Activated CD8-positive, alpha-beta memory T cell treated with anti-CD3 and anti-CD28 coated beads for 24 hours (primary cell): ENCODE data around the gene UGT2B7.
"Not testable (repeated sequence)": the region's sequence is repeated elsewhere in the genome, so short reads cannot be mapped to it uniquely, and the experiment has no call there.

ENCODE experiments used
- DNase-seq: peaks from one replicate; pipeline ENCODE4 v3.0.0-alpha.2; 2020

UGT2B7 gene

GRCh38 chr4:69096111-69096656 is at the start of gene UGT2B7:
Gene UGT2B7, plus strand, starts transcription at chr4:69096474. Its CDS starts 47 bp downstream, at chr4:69096521.
- DNase-seq = no peak

- no peak for DNase-seq
Measured at GRCh38 chr4:69049860-69050259, 46.4 kb upstream of the UGT2B7 start.

GRCh38 chr4:69050853-69051575 is 45.3 kb upstream of the UGT2B7 start:
- not testable (repeated sequence) for DNase-seq

- no peak for DNase-seq
Measured at GRCh38 chr4:69051576-69051943, 44.7 kb upstream of the UGT2B7 start.

- not testable (repeated sequence) for DNase-seq
Measured at GRCh38 chr4:69053309-69053885, 42.9 kb upstream of the UGT2B7 start.

GRCh38 chr4:69054033-69054432 is 42.2 kb upstream of the UGT2B7 start:
- DNase-seq = not testable (repeated sequence)

GRCh38 chr4:69054578-69055200 is 41.6 kb upstream of the UGT2B7 start:
- no peak for DNase-seq

GRCh38 chr4:69056150-69056549 is 40.1 kb upstream of the UGT2B7 start:
- DNase-seq = no peak

- DNase-seq = no peak
Measured at GRCh38 chr4:69056921-69057550, 39.2 kb upstream of the UGT2B7 start.

GRCh38 chr4:69057620-69058409 is 38.5 kb upstream of the UGT2B7 start:
- DNase-seq = no peak

GRCh38 chr4:69058410-69059059 is 37.7 kb upstream of the UGT2B7 start:
- DNase-seq = no peak

- no peak for DNase-seq
Measured at GRCh38 chr4:69060651-69061308, 35.5 kb upstream of the UGT2B7 start.

GRCh38 chr4:69064391-69064790 is 31.9 kb upstream of the UGT2B7 start:
- DNase-seq = no peak

GRCh38 chr4:69066945-69067344 is 29.3 kb upstream of the UGT2B7 start:
- no peak for DNase-seq

- DNase-seq = no peak
Measured at GRCh38 chr4:69069085-69069484, 27.2 kb upstream of the UGT2B7 start.

GRCh38 chr4:69070590-69070989 is 25.7 kb upstream of the UGT2B7 start:
- DNase-seq = no peak

- DNase-seq = no peak
Measured at GRCh38 chr4:69071286-69071685, 25.0 kb upstream of the UGT2B7 start.

GRCh38 chr4:69073375-69073774 is 22.9 kb upstream of the UGT2B7 start:
- DNase-seq = no peak

GRCh38 chr4:69075061-69075792 is 21.0 kb upstream of the UGT2B7 start:
- no peak for DNase-seq

GRCh38 chr4:69078852-69079251 is 17.4 kb upstream of the UGT2B7 start:
- DNase-seq = no peak

- no peak for DNase-seq
Measured at GRCh38 chr4:69088473-69088872, 7.8 kb upstream of the UGT2B7 start.
